Common myeloid progenitor, CD34-positive (primary cell): ENCODE results near the gene SQSTM1.

Experiments used
- CTCF ChIA-PET: fragments of 350-600 bp; sonication (Branson Sonifier 250); formaldehyde crosslinking; loops from one replicate; lab custom pipeline; 2021; ENCODE audit warnings: antibody characterized with exemption; lab: Charles Lee
- POLR2A ChIA-PET: fragments of 350-600 bp; sonication (Branson Sonifier 250); formaldehyde crosslinking; loops from one replicate; lab custom pipeline; 2021; ENCODE audit warnings: antibody characterized with exemption; lab: Charles Lee
- DNase-seq, 3 donors: peaks; one replicate each; pipeline versions ENCODE4 v3.0.0 to v3.0.0-alpha.2; 2013
- H3K27ac ChIP-seq, 2 experiments: 1 replicate in 1 of 2; 2 replicates in 1 of 2; pipeline ENCODE4 v1.7.0; 2013; ENCODE audit warnings: inconsistent platforms in 2 of 2, low read length in 2 of 2, mild to moderate bottlenecking in 2 of 2, low read depth in 1 of 2, moderate library complexity in 1 of 2; ENCODE audit not compliant: severe bottlenecking in 2 of 2, insufficient read depth in 1 of 2, poor library complexity in 1 of 2
- H3K27me3 ChIP-seq, 5 experiments: replicated peaks in 2 of 5; 1 replicate in 3 of 5; 2 replicates in 2 of 5; pipeline versions ENCODE4 v1.6.1 to v1.7.0; 2013; ENCODE audit warnings: low read length in 4 of 5, mild to moderate bottlenecking in 2 of 5, moderate library complexity in 2 of 5, inconsistent platforms in 1 of 5; ENCODE audit not compliant: insufficient read depth in 5 of 5, control insufficient read depth in 4 of 5
- H3K36me3 ChIP-seq, 4 experiments: 1 replicate in 2 of 4; 2 replicates in 2 of 4; pipeline versions ENCODE4 v1.6.1 to v1.7.0; 2013; ENCODE audit warnings: low read length in 3 of 4, control low read depth in 1 of 4, mild to moderate bottlenecking in 1 of 4; ENCODE audit not compliant: control insufficient read depth in 4 of 4, insufficient read depth in 4 of 4
- H3K4me1 ChIP-seq, 4 experiments: 1 replicate in 3 of 4; 2 replicates in 1 of 4; pipeline versions ENCODE4 v1.6.1 to v1.7.1; 2013; ENCODE audit warnings: low read length in 3 of 4, mild to moderate bottlenecking in 3 of 4, control low read depth in 1 of 4, inconsistent platforms in 1 of 4, moderate library complexity in 1 of 4; ENCODE audit not compliant: control insufficient read depth in 4 of 4, insufficient read depth in 4 of 4; ENCODE audit errors: control extremely low read depth in 1 of 4
- H3K4me3 ChIP-seq, 7 experiments: 1 replicate in 4 of 7; 2 replicates in 3 of 7; pipeline versions ENCODE4 v1.5.1 to v1.7.0; 2013; ENCODE audit warnings: mild to moderate bottlenecking in 7 of 7, low read length in 6 of 7, moderate library complexity in 6 of 7, inconsistent platforms in 2 of 7, low read depth in 2 of 7, control low read depth in 1 of 7; ENCODE audit not compliant: insufficient read depth in 4 of 7, control insufficient read depth in 1 of 7; ENCODE audit errors: extremely low read depth in 1 of 7
- H3K9me3 ChIP-seq, 5 experiments: 1 replicate in 4 of 5; 2 replicates in 1 of 5; pipeline versions ENCODE4 v1.6.1 to v1.7.1; 2013; ENCODE audit warnings: low read length in 4 of 5, mild to moderate bottlenecking in 2 of 5, inconsistent platforms in 1 of 5, low read depth in 1 of 5, moderate library complexity in 1 of 5; ENCODE audit not compliant: control insufficient read depth in 4 of 5, insufficient read depth in 2 of 5; ENCODE audit errors: control extremely low read depth in 1 of 5
- WGBS: methylation state at CpG from one replicate; pipeline ENCODE4 v1.1.5; 2013; ENCODE audit not compliant: insufficient coverage; 5-methylcytosine and 5-hydroxymethylcytosine counted together

Gene SQSTM1

DNA sequence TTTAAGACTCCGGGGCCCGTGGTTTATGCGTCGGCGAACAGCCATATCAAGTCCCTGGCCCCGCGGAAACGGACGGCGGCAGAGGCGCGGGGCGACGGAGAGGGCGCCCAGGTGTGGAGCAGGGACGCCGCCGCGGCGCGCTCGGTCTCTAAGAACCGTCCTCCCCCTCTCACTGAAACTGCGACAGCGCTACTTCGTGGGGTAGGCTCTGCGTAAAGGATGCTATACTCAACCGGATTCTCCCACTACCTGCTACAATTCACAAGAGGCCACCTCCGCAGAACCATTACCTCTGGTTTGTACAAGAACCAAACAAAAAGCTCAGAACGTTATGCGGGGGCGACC, 37.5 kb downstream of the SQSTM1 start:
- CTCF ChIA-PET, result no interaction called here
- H3K36me3 ChIP-seq, result peaks cover 0 to 15% (median 11%) of the 10 kb centered on the region in 4 experiments
- no peaks in the 10 kb centered on the region for H3K27me3 ChIP-seq
- H3K9me3 ChIP-seq, result no peaks in the 10 kb centered on the region
- 0% methylated on average over 18 of the region's 32 CpGs for WGBS
- H3K4me3 ChIP-seq, result peak overlapping the region; percentile 87 to 98 (median 95)
- H3K27ac ChIP-seq, result peak overlapping the region in 1 of 2 experiments; percentile 68
- H3K4me1 ChIP-seq, result peaks cover 3 to 16% (median 10%) of the 10 kb centered on the region in 4 experiments
- DNase-seq, result peak in 2 of 3 donors; percentile 29 to 37
- POLR2A ChIA-PET, result interaction anchor here (0.8 to 1.2 kb wide), 2 partner anchors 25 to 26 kb away, joined by 3 read pairs; no protein-coding TSS in a partner anchor

DNA sequence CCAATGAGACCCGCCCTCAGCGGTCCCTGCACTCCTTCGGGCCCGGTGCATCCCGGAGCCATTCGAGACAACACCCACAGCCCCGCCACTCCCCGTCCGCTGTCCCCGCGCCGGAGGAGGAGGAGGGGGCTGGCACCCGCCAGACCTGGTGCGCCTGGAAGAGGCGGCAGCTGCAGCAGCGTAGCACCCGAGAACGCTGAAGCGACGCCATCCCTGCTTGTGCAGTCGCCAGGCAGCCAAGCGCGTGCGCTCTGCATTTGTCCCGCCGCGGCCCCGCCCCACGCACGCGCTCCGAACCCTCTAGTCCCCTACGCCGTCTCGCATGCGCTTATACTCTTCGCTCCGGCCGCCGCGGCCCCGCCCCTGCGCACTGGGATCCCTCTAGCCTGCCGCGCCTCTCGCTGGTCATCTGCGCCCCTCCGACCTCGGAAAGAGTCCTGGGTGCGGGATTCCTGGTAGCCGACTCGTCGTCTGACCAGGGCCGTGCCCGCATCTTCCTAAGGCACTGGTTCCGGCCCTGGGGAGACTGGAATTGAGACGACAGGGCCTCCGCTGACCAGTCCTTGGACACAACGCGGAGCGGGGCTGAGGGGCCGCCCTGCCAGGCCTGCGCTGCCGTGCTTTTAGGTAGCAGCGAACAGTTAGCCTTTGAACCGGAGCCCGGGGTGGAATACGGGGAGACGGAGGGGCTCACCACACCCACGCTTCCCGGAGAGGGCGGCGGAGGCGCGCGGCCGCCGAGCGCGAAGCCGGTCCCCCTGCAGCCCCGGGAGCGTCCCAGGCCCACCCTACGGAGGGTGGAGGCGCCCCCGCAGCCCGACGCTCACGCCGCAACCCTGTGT, 38.1 kb downstream of the SQSTM1 start, which contains the start of gene MRNIP:
TSS of gene MRNIP (minus strand) at position 232 of the 842 bp plus-strand sequence. CDS start at position 211, 21 bp downstream.
- CTCF ChIA-PET, result no interaction called here
- Histone ChIP-seq H3K27me3 (no peaks in the 10 kb centered on the region), H3K4me1 (peaks cover 3 to 16% (median 10%) of the 10 kb centered on the region in 4 experiments), H3K27ac (peak within 1 kb of the TSS in 1 of 2 experiments; percentile 68), H3K4me3 (peak within 1 kb of the TSS; percentile 87 to 98 (median 95)), H3K9me3 (no peaks in the 10 kb centered on the region), H3K36me3 (peaks cover 4 to 19% (median 13%) of the 10 kb centered on the region in 4 experiments)
- POLR2A ChIA-PET, result interaction anchor here (0.8 to 1.2 kb wide), 2 partner anchors 25 to 27 kb away, joined by 3 read pairs; no protein-coding TSS in a partner anchor
- WGBS, result under 1% methylated on average over 70 of the region's 90 CpGs
- peak; percentile 90 to 94 (median 93) for DNase-seq

DNA sequence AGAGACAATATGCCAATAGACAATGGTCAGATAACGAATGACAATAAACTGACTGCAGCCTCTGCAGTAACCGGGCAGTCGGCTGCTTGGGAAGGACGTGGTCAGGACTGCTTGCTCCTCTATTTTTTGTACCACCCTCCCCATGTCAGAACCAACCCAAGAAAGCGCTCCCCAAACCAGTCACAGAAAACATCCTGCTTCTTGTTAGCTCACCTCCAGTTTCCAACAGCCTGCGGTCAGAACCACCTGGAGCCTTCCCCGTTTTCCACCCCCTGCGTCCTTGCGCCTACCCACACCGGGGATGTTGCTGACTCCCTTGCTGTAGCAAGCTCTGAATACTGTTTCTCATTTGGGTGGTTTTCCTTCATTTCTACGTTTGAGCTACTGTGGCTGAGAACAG, 39.6 kb downstream of the SQSTM1 start:
- CTCF ChIA-PET, result interaction anchor here (1.0 to 1.8 kb wide), 3 partner anchors 10 to 62 kb away, joined by 3 read pairs; no protein-coding TSS in a partner anchor
- Histone ChIP-seq H3K27ac (no peak overlapping the region), H3K4me1 (peaks cover 3 to 16% (median 10%) of the 10 kb centered on the region in 4 experiments), H3K4me3 (no peak overlapping the region), H3K36me3 (peaks cover 5 to 33% (median 23%) of the 10 kb centered on the region in 4 experiments), H3K27me3 (no peaks in the 10 kb centered on the region), H3K9me3 (no peaks in the 10 kb centered on the region)
- POLR2A ChIA-PET, result no interaction called here
- DNase-seq, result no peak
- 95% methylated on average over 10 of the region's 11 CpGs for WGBS

DNA sequence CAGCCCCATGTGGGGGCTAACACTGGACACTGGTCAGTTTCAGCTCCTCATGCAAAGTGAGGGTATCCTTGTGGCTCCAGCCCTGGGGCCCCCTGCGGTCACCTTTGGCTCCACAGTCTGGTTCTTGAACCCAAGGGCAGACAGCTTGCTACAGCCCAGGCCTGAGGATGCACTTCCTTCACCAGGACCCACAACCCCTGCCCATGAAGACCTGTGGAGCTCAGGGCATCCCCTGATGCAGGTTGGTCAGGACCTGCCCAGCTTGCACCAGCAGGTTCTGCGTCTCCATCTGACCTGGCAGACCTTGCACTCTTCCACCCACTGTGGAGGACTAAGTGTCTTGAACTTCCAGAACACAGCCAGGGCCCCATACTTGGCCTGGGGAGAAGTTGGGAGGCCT, 41.6 kb downstream of the SQSTM1 start:
- H3K27me3 ChIP-seq, result no peaks in the 10 kb centered on the region
- H3K4me1 ChIP-seq, result peaks cover 3 to 15% (median 10%) of the 10 kb centered on the region in 4 experiments
- ChIA-PET POLR2A (no interaction called here), CTCF (no interaction called here)
- no peak overlapping the region for H3K4me3 ChIP-seq
- H3K27ac ChIP-seq, result no peak overlapping the region
- WGBS, result 100% methylated on average over 2 of the region's 2 CpGs
- peaks cover 5 to 51% (median 39%) of the 10 kb centered on the region in 4 experiments for H3K36me3 ChIP-seq
- DNase-seq, result no peak
- H3K9me3 ChIP-seq, result no peaks in the 10 kb centered on the region

DNA sequence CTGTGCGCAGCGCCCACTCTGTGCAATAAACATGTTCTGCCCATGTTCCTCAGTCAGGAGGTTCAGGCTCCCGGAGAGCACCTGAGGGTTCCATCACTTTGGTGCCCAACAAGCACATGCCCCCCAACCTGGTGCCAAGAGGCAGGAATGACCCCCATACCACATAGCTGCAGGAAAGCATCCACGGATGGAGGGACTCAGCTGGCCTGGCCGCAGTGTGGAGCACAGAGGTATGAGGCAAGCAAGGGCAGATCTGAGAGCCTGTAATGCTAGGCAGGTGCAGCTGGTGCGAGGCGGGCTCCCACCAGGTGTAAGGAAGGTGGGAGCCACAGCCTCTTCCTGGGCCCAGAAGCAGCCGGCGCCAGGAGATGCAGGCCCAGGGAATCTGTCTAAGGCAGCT, 42.2 kb downstream of the SQSTM1 start:
- POLR2A ChIA-PET, result no interaction called here
- Histone ChIP-seq H3K36me3 (peaks cover 5 to 57% (median 42%) of the 10 kb centered on the region in 4 experiments), H3K4me3 (no peak overlapping the region), H3K27ac (no peak overlapping the region), H3K27me3 (no peaks in the 10 kb centered on the region), H3K9me3 (no peaks in the 10 kb centered on the region), H3K4me1 (peaks cover 2 to 12% (median 8%) of the 10 kb centered on the region in 4 experiments)
- WGBS, result 99% methylated on average over 8 of the region's 9 CpGs
- CTCF ChIA-PET, result no interaction called here
- no peak for DNase-seq

DNA sequence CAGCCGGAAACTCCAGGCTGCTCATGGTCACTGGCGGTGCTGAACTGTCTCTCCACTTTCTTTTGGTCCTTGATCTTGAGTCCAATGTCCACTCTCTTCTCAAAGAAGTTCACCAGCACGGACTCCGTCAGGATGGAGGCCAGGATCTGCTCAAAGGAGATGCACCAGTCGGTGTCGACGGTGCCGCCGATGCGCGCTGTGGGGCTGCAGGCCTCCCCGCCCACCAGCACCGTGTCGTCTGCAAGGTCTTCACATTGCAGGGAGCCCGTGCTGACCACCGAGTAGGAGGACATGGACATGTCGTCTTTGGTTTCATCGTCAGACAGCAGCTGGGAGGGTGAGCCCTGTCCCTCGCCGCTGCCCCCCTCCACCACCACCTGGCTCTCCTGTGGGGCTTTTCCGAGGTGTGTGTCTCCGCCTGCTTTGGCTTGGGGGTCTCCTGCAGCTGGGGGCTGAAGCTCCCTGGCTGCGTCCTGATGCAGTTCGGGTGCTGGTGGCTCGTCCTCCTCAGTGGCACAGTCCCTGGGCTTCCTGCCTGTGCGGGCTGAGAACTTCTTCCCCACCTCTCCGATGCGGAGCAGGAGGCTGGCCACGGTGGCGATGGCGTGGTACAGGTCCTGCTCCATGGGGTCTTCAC, 42.9 kb downstream of the SQSTM1 start:
- ChIA-PET POLR2A (no interaction called here), CTCF (interaction anchor here (1.2 kb wide), 1 partner anchor 60 kb away, joined by 4 read pairs; no protein-coding TSS in a partner anchor)
- over 99% methylated on average over 31 of the region's 31 CpGs for WGBS
- Histone ChIP-seq H3K4me1 (peaks cover 0 to 10% (median 6%) of the 10 kb centered on the region in 4 experiments), H3K27me3 (no peaks in the 10 kb centered on the region), H3K4me3 (no peak overlapping the region), H3K36me3 (peaks cover 5 to 62% (median 45%) of the 10 kb centered on the region in 4 experiments), H3K9me3 (no peaks in the 10 kb centered on the region), H3K27ac (no peak overlapping the region)
- no peak for DNase-seq
